Measurements from ENCODE around the gene LBHD1.
"Not testable (repeated sequence)": the region's sequence is repeated elsewhere in the genome, so short reads cannot be mapped to it uniquely, and the experiment has no call there.

The LBHD1 gene

DNA sequence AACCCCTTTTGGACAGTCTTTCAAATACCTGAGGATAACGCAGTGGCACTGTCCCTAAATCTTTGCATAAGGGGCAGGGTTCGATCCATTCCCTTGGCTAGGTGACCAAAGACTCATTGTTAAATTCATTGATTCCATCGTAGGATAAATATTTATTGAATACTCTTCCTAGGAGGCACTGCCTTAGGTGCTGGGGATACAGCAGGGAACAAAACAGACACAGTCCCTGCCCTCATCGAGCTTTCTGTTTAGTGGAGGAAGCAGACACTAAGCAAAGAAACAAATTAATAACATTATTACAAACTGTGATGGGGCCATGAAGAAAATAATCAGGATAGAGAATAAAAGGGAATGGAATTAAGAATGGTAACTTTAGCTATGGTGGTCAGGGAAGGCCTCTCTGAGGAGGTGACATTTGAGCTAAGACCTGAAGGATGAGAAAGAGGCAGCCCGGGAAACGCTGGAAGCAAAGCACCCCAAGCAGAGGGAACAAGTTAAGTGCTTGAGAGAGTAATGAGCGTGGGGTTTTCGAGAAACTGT is 51.0 kb downstream of the LBHD1 start:
- DNase-seq (ENCODE audit: low read depth in 1 of 2, low spot score in 1 of 2), result no peak

- not testable (repeated sequence) for DNase-seq (ENCODE audit: low read depth in 1 of 2, low spot score in 1 of 2)
Measured at GRCh38 chr11:62616957-62617356, 55.1 kb downstream of the LBHD1 start.

DNA sequence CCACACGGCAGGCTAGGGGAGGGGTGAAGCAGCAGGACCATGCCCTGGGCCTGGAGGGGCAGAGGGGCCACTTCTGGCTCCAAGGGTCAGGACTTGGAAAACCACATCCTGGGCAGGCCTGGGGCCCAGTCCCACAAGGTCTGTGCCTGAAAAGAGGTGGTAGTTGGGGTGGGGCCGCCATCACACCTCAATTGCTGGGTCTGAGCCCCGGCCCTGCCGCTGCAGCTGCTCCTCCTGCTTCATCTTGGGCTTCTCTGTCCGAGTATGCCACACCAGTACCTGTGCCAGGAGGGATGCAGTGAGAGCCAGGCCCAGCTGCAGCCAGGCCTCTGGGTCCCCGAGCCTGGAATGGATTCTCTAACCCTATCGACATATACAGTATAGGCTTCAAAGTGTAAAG is 56.5 kb downstream of the LBHD1 start:
- no peak for DNase-seq (ENCODE audit: low read depth in 1 of 2, low spot score in 1 of 2)

- DNase-seq (ENCODE audit: low read depth in 1 of 2, low spot score in 1 of 2), result no peak
Measured at GRCh38 chr11:62614275-62614674, 57.8 kb downstream of the LBHD1 start.

DNA sequence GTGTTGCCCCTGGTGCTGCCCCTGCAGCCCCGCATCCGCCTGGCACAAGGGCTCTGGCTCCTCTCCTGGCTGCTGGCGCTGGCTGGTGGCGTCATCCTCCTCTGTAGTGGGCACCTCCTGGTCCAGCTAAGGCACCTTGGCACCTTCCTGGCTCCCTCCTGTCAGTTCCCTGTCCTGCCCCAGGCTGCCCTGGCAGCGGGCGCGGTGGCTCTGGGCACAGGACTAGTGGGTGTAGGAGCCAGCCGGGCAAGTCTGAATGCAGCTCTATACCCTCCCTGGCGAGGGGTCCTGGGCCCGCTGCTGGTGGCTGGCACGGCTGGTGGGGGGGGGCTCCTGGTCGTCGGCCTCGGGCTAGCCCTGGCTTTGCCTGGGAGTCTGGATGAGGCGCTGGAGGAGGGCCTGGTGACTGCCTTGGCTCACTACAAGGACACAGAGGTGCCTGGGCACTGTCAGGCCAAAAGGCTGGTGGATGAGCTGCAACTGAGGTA is 58.7 kb downstream of the LBHD1 start:
- no peak for DNase-seq (ENCODE audit: low read depth in 1 of 2, low spot score in 1 of 2)
